Measurements from ENCODE around the gene DNAJC4. TPM values are rescaled to one million over a fixed set of nuclear protein-coding genes. Genes with fewer than 3 reads are reported as not detected.

DNAJC4 gene
- total RNA-seq, 2 experiments from 2014 or later: 14.1 to 42.4 TPM

GRCh38 chr11:64211181-64211872, 19.0 kb upstream of the DNAJC4 start:
- POLR2A ChIA-PET: no interaction called here
- TF ChIP-seq CTCF (conservative IDR thresholded peaks at IDR 0.05; ENCODE audit: low read length) (no peak), EZH2phosphoT487 (IDR thresholded peaks at IDR 0.05; ENCODE audit: borderline replicate concordance, low read depth, low read length) (no peak)
- Histone ChIP-seq H3K79me2 (ENCODE audit: insufficient read depth, low read depth, low read length) (peaks cover 13% of the 10 kb centered on the region; the same call in 1 of the 2 replicates), H3K9me3 (ENCODE audit: low read length) (no peaks in the 10 kb centered on the region), H3K4me1 (ENCODE audit: insufficient read depth, low read length, poor library complexity, severe bottlenecking) (peaks cover 16% of the 10 kb centered on the region), H3K9me2 (ENCODE audit: insufficient read depth, low read length) (no peaks in the 10 kb centered on the region), H3K36me3 (ENCODE audit: insufficient read depth, low read length) (peaks cover 83% of the 10 kb centered on the region), H3K4me2 (ENCODE audit: low read length) (no peak overlapping the region), H3K27ac (ENCODE audit: low read depth, low read length, poor library complexity, severe bottlenecking) (no peak overlapping the region), H3K4me3 (ENCODE audit: low read depth, low read length, poor library complexity, severe bottlenecking) (no peak overlapping the region), H2AFZ (ENCODE audit: low read length) (no peak overlapping the region), H4K20me1 (ENCODE audit: insufficient read depth, low read length) (no peaks in the 10 kb centered on the region)
- intact Hi-C loops (cut with micrococcal nuclease; ENCODE audit: unreplicated experiment): no loop called here
- CTCF ChIA-PET (ENCODE audit: unreplicated experiment): interaction anchor here (0.6 kb wide), 1 partner anchor 90 kb away, joined by 6 read pairs; no protein-coding TSS in a partner anchor
- no peak for DNase-seq (ENCODE audit: low spot score)
- BruUV-seq (replicated peaks): no TSS peak

DNA sequence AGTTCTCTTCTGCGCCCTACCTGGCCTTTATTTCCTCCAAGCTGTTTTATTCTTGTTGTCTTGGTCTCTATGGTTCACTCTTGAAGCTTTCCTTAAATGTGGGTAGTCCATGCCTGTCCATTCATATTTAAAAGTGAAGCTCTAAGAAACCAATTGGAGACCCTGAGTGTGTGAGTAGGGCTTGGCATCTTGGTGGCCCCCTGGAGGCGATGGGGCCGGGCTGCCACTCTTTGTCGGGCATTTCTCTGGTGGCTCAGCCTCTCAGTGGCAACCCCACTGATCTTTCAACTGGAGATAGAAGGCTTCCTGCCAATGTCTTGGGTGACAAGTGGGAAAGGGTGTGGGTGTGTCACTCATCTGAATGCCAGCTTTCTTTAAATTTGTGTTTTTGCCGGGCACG, 13.5 kb upstream of the DNAJC4 start:
- Histone ChIP-seq H2AFZ (ENCODE audit: low read length) (no peak overlapping the region), H3K4me3 (ENCODE audit: low read depth, low read length, poor library complexity, severe bottlenecking) (no peak overlapping the region), H3K4me2 (ENCODE audit: low read length) (no peak overlapping the region), H3K36me3 (ENCODE audit: insufficient read depth, low read length) (peaks cover 78% of the 10 kb centered on the region), H3K9me2 (ENCODE audit: insufficient read depth, low read length) (no peaks in the 10 kb centered on the region), H3K79me2 (ENCODE audit: insufficient read depth, low read depth, low read length) (no peaks in the 10 kb centered on the region), H3K4me1 (ENCODE audit: insufficient read depth, low read length, poor library complexity, severe bottlenecking) (peaks cover 4% of the 10 kb centered on the region), H4K20me1 (ENCODE audit: insufficient read depth, low read length) (no peaks in the 10 kb centered on the region; the same call in 1 of the 2 replicates), H3K27ac (ENCODE audit: low read depth, low read length, poor library complexity, severe bottlenecking) (no peak overlapping the region), H3K9me3 (ENCODE audit: low read length) (no peaks in the 10 kb centered on the region)
- intact Hi-C loops (cut with micrococcal nuclease; ENCODE audit: unreplicated experiment): no loop called here
- DNase-seq (ENCODE audit: low spot score): no peak
- ChIA-PET CTCF (ENCODE audit: unreplicated experiment) (interaction anchor here (0.6 kb wide), 1 partner anchor 27 kb away, joined by 4 read pairs; no protein-coding TSS in a partner anchor), POLR2A (interaction anchor here (0.6 to 1.7 kb wide), 4 partner anchors 10 to 171 kb away, joined by 3 to 7 read pairs (median 6); partner anchors contain the start of genes FERMT3, NUDT22 and TRPT1)
- BruUV-seq (replicated peaks): no TSS peak
- peak; percentile 36; the same call in 1 of the 2 replicates for TF ChIP-seq CTCF (conservative IDR thresholded peaks at IDR 0.05; ENCODE audit: low read length)
- no peak for TF ChIP-seq EZH2phosphoT487 (IDR thresholded peaks at IDR 0.05; ENCODE audit: borderline replicate concordance, low read depth, low read length)
